ENCODE results near the gene TOGARAM2. TPM values are rescaled to one million over a fixed set of nuclear protein-coding genes. Genes with fewer than 3 reads are reported as not detected.

TOGARAM2 gene
- total RNA-seq, 2 experiments from 2014 or later: 0.03 TPM; not detected in 1

GRCh38 chr2:29057006-29057405 is 75.9 kb downstream of the TOGARAM2 start:
- Histone ChIP-seq H4K20me1 (ENCODE audit: insufficient read depth, low read length) (no peaks in the 10 kb centered on the region), H3K36me3 (ENCODE audit: insufficient read depth, low read length) (no peaks in the 10 kb centered on the region), H3K9me2 (ENCODE audit: insufficient read depth, low read length) (no peaks in the 10 kb centered on the region), H2AFZ (ENCODE audit: low read length) (no peak overlapping the region), H3K4me3 (ENCODE audit: low read depth, low read length, poor library complexity, severe bottlenecking) (no peak overlapping the region), H3K27ac (ENCODE audit: low read depth, low read length, poor library complexity, severe bottlenecking) (no peak overlapping the region), H3K4me1 (ENCODE audit: insufficient read depth, low read length, poor library complexity, severe bottlenecking) (no peaks in the 10 kb centered on the region), H3K4me2 (ENCODE audit: low read length) (no peak overlapping the region), H3K79me2 (ENCODE audit: insufficient read depth, low read depth, low read length) (no peaks in the 10 kb centered on the region), H3K9me3 (ENCODE audit: low read length) (no peaks in the 10 kb centered on the region)
- CTCF ChIA-PET (ENCODE audit: unreplicated experiment): no interaction called here
- POLR2A ChIA-PET: interaction anchor here (0.5 to 0.6 kb wide), 2 partner anchors 537 to 1778 kb away, joined by 3 read pairs; no protein-coding TSS in a partner anchor
- no TSS peak for BruUV-seq (replicated peaks)
- DNase-seq (ENCODE audit: low spot score): no peak
- TF ChIP-seq EZH2phosphoT487 (IDR thresholded peaks at IDR 0.05; ENCODE audit: borderline replicate concordance, low read depth, low read length) (no peak), CTCF (conservative IDR thresholded peaks at IDR 0.05; ENCODE audit: low read length) (no peak)
- intact Hi-C loops (cut with micrococcal nuclease; ENCODE audit: unreplicated experiment): no loop called here

- Histone ChIP-seq H4K20me1 (ENCODE audit: insufficient read depth, low read length) (no peaks in the 10 kb centered on the region), H3K9me3 (ENCODE audit: low read length) (no peaks in the 10 kb centered on the region), H3K4me3 (ENCODE audit: low read depth, low read length, poor library complexity, severe bottlenecking) (no peak overlapping the region), H3K4me1 (ENCODE audit: insufficient read depth, low read length, poor library complexity, severe bottlenecking) (no peaks in the 10 kb centered on the region), H2AFZ (ENCODE audit: low read length) (no peak overlapping the region), H3K79me2 (ENCODE audit: insufficient read depth, low read depth, low read length) (no peaks in the 10 kb centered on the region), H3K27ac (ENCODE audit: low read depth, low read length, poor library complexity, severe bottlenecking) (no peak overlapping the region), H3K9me2 (ENCODE audit: insufficient read depth, low read length) (no peaks in the 10 kb centered on the region), H3K4me2 (ENCODE audit: low read length) (no peak overlapping the region), H3K36me3 (ENCODE audit: insufficient read depth, low read length) (no peaks in the 10 kb centered on the region)
- TF ChIP-seq EZH2phosphoT487 (IDR thresholded peaks at IDR 0.05; ENCODE audit: borderline replicate concordance, low read depth, low read length) (no peak), CTCF (conservative IDR thresholded peaks at IDR 0.05; ENCODE audit: low read length) (no peak)
- DNase-seq (ENCODE audit: low spot score): no peak
- CTCF ChIA-PET (ENCODE audit: unreplicated experiment): no interaction called here
- POLR2A ChIA-PET: no interaction called here
- BruUV-seq (replicated peaks): no TSS peak
- intact Hi-C loops (cut with micrococcal nuclease; ENCODE audit: unreplicated experiment): no loop called here
These were observed 78.5 kb downstream of the TOGARAM2 start for GRCh38 chr2:29059624-29060023.

- ChIA-PET CTCF (ENCODE audit: unreplicated experiment) (no interaction called here), POLR2A (no interaction called here)
- no peak overlapping the region for H3K4me2 ChIP-seq (ENCODE audit: low read length)
- H3K27ac ChIP-seq (ENCODE audit: low read depth, low read length, poor library complexity, severe bottlenecking): no peak overlapping the region
- no peaks in the 10 kb centered on the region for H4K20me1 ChIP-seq (ENCODE audit: insufficient read depth, low read length)
- no peak overlapping the region for H3K4me3 ChIP-seq (ENCODE audit: low read depth, low read length, poor library complexity, severe bottlenecking)
- no peaks in the 10 kb centered on the region for H3K4me1 ChIP-seq (ENCODE audit: insufficient read depth, low read length, poor library complexity, severe bottlenecking)
- H2AFZ ChIP-seq (ENCODE audit: low read length): no peak overlapping the region
- no TSS peak for BruUV-seq (replicated peaks)
- no peaks in the 10 kb centered on the region for H3K9me2 ChIP-seq (ENCODE audit: insufficient read depth, low read length)
- no peaks in the 10 kb centered on the region for H3K36me3 ChIP-seq (ENCODE audit: insufficient read depth, low read length)
- TF ChIP-seq CTCF (conservative IDR thresholded peaks at IDR 0.05; ENCODE audit: low read length): no peak
- no peak for TF ChIP-seq EZH2phosphoT487 (IDR thresholded peaks at IDR 0.05; ENCODE audit: borderline replicate concordance, low read depth, low read length)
- no peaks in the 10 kb centered on the region for H3K79me2 ChIP-seq (ENCODE audit: insufficient read depth, low read depth, low read length)
- intact Hi-C loops (cut with micrococcal nuclease; ENCODE audit: unreplicated experiment): no loop called here
- H3K9me3 ChIP-seq (ENCODE audit: low read length): no peaks in the 10 kb centered on the region
- DNase-seq (ENCODE audit: low spot score): no peak
These were observed 79.3 kb downstream of the TOGARAM2 start for GRCh38 chr2:29060441-29060840.

All from OCI-LY7 (cell line).